Stimulated activated CD8-positive, alpha-beta memory T cell treated with anti-CD3 and anti-CD28 coated beads, Interleukin-4, amount 100 ng/mL, for 48 hours (primary cell): ENCODE measurements around the gene CST4.
"Not testable (repeated sequence)": the region's sequence is repeated elsewhere in the genome, so short reads cannot be mapped to it uniquely, and the experiment has no call there.

Experiments
- DNase-seq: peaks from one replicate; pipeline ENCODE4 v3.0.0-alpha.2; 2020

The CST4 gene, protein sequence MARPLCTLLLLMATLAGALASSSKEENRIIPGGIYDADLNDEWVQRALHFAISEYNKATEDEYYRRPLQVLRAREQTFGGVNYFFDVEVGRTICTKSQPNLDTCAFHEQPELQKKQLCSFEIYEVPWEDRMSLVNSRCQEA

DNA sequence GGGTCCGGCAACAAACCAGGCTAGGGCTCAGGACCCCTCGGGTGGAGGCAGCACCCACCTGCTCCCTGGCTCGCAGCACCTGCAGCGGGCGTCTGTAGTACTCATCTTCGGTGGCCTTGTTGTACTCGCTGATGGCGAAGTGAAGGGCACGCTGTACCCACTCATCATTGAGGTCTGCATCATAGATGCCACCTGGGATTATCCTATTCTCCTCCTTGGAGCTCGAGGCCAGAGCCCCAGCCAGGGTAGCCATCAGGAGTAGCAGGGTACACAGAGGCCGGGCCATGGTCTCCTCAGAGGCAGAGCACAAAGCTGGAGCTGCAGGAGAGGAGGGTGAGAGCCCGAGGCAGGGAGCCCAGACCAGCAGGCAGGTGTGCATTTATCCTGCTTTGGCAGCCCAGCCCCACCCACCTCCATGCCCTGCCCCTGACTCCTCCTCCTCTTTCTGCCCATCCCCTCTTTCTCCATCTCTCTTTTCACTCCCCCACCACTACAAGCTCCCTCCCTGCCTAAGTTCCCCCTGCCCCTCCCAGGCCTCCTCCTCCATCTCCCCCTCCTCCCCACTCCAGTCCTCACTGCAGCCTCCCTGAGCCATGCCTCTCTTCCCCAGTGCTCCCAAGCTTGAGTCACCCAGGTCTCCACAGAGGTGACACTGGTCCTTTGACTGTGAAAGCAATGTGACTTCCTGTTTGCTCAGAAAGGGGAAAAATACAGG is at the start of gene CST4:
CST4 (minus strand) TSS at position 355 of the 715 bp plus-strand sequence; CDS start at position 286, 69 bp downstream.
- DNase-seq: not testable (repeated sequence)

DNA sequence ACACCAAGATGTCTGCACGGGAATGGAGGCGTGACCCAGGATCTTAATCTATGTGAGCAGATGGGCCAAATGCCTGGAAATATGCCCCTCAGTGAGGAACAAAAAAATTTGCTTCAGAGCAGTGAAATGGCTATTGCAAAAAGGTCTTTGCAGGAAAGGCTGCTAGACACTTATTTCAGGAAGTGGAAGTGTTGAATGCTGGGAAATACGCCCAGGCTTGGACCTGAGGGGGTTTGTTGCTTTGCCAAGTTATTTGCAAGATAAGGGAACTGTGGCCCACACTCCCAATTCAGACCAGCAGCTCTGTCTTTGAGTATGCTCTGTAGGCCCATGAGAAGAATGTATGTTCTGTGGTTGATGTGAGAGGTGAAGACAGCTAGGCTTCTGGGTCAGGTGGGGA is 46.6 kb upstream of the CST4 start:
- DNase-seq: not testable (repeated sequence)

DNA sequence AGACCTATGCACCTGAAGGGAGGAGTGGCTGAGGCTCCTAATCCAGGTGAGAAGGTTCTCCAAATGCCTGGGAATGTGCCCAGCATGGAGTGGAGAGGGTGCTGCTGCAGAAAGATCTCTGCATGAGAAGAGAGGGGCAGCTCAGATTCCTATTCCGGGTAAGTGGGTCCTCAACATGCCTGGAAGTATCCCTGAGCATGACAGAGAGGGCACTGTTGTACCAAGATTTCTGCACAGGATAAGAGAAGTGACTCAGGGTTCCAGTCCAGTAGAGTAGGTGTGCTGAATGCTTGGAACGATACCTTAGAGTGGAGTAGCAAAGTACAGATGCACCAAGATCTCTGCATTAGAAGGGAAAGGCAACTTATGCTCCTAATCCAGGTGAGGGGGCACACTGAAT is 46.1 kb upstream of the CST4 start:
- DNase-seq: not testable (repeated sequence)

DNA sequence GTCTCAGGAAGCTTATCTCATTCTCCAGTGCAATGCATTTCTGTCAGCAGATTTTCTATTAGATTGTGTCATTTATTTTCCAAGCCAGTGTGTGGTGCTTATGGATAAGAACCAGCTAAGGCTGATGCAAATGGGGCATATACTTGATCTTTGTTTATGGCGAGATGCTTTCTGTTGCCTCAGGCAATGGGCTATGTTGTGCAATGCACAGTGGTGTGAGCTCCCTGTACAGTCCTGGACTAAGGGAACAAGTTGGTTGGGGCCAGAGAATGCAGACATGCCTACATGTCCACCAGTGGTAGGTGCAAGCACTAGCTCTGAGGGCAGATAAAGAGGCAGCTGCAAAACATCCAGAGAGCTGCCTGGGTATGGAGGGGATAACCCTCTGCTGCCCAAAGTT is 45.6 kb upstream of the CST4 start:
- DNase-seq: not testable (repeated sequence)

DNA sequence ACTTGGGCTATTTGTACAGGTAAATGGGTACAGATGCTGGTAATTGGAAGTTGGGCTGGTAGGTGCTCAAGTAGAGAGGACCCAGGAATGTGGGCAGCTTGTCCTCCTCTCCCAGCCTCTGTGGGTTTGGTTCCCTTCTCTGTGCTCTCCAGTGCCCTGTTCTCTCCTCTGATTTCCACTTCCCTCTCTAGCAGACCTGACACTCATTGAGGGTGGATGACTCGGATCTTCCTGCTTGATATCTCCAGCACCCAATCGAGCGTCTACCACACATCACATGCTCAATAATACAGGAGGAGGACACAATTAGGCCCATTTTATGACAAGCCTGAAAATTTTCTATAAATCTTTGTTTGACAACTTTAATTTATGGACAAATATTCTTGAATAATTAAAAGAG is 38.2 kb upstream of the CST4 start:
- no peak for DNase-seq

DNA sequence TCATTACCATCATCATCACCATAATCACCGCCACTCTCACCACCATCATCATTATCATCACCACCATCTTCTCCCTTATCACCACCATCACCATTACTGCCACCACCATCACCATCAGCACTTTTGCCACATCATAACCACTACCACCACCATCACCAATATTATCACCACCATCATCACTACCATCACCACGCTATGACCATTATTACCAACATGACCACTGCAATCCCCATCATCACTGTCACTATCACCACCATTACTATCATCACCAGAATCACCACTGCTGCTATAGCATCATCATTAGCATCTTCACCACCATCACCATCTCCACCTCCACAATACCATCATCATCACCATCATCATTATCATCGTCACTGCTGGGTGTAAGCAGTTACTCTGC is 36.3 kb upstream of the CST4 start:
- DNase-seq: no peak

DNA sequence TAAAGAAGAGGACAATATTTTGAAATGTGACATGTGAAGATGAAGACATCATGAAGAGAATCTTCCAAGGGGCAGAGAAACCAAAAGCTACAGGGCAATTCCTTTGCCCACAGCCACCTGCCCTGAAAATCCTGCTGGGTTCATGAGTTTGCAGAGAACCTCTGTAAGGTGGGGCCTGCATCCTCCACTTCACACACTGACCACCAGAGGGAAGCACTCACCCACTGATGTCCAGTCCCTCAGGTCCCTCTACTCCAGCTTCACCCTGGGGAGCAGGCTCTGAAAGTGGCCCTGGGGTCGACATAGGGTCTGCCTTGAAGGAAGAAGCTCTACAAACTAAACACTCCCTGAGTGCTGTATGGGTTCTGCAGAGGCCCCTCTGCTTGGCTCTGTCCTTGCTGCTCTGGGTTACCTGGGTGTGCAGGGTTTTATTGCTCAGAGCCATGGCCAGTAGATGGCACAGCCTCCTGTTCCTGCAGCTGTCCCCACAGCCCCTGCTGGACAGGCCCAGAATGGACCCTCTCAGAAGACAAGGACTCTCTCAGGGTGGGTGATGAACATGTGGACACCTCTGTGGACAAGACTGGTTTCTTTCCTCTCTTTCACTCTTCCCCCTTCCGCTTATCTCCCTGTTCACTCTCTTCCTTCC is 34.9 kb upstream of the CST4 start:
- peak; percentile 48 for DNase-seq

DNA sequence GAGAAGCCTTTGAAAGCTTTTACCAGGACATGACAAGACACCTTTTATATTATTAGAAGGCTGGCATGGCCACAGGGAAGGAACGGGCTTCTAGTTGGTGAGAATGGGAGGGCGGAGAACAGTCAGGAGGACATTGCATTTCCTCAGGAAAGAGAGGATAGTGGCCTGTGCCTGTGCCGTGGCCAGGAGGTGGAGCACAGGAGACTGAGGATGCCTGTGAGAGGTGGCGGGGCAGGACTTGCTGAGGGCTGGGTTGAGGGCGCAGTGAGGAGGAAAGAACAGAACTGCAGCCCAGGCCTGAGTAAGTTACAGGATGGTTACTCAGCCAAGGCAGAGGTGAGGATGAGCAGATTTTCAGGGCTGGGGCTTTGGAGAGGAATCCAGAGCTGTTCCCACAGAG is 34.0 kb upstream of the CST4 start:
- DNase-seq: not testable (repeated sequence)

DNA sequence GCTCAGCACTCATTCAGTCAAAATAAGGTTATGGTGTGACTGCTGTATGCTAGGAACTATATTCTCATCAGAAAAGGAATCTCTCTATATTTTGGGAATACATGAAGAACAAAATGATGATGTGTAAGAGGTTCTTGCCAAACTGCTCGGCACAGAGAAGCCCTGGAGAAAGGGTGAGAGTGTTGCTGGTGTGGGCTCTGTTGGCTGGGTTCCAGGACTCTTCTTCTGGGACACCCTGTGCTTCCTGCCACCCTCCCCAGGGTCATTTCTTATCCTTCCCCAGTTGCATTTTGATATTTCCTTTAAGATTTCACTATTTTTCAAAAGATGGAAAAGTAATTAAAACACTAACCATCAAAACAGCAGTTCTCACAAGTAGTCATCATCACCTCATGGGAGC is 33.1 kb upstream of the CST4 start:
- no peak for DNase-seq

DNA sequence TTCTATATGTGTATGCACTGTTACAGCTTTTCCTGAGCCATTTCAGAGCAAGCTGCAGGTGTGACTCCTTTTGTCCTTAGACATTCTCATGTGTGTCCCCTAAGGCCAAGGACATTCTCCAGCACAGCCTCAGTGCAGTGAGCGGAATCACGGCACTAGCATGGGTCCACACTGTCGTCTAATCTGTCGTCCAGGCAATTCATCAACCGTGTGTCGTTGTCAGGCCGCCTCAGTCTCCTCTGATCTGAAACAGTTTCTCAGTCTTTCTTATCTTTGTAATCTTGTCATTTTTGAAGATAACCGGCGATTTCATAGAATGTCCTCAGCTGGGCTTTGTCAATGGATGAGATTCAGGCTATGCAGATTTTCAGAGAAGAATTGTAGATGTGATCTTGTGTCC is 30.5 kb upstream of the CST4 start:
- not testable (repeated sequence) for DNase-seq

DNA sequence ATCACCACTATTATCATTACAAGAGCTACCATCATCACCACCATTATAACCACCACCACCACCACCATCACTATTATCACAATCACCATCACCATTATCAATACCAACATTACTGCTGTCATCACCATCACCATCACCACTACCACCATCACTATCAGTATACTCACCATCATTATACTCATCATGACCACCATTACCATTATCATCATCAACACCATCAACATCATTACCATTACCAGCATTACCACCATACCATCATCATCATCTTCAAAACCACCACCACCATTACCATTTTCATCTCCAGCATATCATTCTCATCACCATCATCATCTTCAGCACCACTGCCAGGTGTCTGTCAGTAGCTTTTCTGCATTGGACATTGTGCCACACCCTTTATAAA is 22.9 kb upstream of the CST4 start:
- not testable (repeated sequence) for DNase-seq

DNA sequence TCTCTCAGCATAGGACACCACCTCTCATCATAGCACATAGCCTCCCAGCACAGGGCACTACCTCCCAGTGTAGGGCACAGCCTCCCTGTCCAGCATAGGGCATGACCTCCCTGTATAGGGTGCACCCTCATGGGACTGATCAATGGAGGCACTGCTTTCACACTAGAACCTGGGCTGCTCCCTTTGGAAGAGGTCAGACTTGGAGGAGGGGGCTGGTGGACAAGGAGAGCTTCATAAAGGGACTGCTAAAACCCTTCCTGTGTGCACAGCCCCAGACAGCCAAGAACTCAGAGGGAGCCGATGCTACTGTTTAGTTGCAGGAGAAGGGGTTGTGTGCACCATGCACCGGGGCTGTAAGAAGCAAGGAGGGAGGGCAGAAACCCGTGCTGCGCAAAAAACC is 21.9 kb upstream of the CST4 start:
- no peak for DNase-seq

DNA sequence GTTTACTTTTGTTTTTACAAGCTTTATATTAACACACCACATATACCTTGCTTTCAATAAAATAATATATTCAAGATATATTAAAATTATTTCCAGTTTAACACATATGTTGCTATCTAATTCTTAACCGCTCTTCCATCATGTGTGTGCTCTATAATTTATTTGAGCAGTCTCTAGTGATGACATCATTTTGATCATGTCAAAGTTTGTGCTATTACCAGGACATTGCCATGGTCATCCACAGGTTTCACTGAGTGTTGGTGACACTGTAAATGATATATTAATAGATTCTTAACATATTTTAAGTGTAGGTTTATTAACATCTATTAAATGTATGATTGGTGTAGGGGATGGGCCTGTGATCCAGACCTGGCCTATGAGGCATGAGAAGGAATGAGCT is 17.1 kb upstream of the CST4 start:
- no peak for DNase-seq

DNA sequence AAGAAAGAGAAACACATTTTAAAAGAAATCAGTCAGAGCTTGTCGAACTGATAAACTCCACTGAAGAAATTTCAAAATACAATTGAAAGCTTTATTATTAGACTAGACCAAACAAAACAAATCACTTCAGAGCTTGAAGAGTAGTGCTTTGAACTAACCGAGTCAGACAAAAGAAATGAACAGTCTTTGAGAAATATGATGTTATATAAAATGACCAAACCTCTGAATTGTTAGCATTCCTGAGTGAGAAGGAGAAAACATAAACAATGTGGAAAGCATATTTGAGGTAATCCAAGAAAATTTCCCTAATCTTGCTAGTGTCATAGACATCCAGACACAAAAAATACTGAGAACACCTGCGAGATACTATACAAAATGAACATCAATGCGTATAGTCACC is 13.2 kb upstream of the CST4 start:
- no peak for DNase-seq

DNA sequence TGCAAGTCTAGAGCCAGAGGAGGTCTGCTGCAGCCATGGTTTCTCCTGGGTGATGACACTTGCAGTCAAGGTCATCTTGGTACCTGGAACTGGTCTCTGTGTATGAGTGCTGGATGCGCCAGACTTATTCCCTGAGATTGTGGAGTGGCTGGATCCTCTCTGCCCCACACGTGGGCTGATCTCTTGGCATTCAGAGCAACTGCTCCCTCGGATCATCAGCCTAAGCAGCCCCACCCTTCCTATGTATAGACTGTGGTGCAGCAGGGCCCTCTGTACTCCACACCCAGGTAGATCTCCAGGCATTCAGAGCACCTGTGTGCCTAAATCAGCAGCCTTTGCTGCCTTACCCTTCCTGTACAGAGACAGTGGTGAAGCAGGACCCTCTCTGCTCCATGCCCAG is 12.1 kb upstream of the CST4 start:
- no peak for DNase-seq

DNA sequence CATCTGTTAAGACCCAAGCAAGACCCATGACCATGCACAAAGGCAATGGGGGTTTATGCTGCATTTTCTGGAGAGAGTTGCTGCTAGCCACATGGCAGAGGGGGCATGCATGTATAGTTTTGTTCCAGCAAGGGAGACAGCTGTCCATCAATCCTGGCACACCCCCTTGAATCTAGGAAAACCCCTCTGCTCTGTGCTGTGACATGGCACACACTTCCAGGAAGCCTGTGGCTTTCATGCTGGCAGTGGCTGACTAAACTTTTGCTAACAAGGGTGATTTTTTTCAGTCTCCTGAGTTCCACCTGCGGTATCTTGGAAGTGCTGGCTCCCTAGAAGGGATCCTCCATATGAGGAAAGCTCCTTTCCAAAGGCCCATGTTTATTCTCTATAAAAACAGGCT is 9.1 kb upstream of the CST4 start:
- no peak for DNase-seq

DNA sequence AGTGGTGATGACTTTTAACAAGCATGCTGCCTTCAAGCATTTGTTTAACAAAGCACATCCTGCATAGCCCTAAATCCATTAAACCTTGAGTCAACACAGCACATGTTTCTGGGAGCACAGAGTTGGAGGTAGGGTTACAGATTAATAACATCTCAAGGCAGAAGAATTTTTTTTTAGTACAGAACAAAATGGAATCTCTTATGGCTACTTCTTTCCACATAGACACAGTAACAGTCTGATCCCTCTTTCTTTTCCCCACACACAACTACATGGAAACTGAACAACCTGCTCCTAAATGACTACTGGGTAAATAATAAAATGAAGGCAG is 6.2 kb upstream of the CST4 start:
- not testable (repeated sequence) for DNase-seq

DNA sequence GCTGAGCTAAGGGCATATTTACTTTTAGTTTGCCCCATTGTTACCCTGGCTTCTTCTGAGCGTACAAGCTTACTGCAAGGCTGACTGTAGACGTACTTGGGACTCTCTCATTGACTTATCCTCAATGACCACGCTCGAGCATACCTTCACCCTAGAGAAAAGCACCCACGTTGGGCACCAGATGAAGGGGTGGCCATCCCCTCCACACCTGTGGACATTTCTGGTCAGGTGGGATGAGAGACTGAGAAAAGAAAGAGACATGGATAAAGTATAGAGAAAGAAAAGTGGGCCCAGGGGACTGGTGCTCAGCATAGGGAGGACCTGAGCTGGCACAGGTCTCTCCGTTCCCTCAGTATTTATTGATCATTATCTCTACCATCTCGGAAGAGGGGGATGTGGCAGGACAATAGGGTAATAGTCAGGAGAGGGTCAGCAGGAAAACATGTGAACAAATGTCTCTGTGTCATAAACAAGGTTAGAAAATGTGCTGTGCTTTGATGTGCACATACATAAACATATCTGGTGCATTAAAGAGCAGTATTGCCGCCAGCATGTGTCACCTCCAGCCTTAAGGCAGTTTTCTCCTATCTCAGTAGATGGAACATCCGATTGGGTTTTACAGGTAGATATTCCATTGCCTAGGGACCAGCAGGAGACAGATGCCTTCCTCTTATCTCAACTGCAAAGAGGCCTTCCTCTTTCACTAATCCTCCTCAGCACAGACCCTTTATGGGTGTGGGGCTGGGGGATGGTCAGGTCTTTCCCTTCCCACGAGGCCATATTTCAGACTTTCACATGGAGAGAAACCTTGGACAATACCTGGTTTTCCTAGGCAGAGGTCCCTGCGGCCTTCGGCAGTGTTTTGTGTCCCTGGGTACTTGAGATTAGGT is 5.6 kb upstream of the CST4 start:
- DNase-seq: not testable (repeated sequence)

DNA sequence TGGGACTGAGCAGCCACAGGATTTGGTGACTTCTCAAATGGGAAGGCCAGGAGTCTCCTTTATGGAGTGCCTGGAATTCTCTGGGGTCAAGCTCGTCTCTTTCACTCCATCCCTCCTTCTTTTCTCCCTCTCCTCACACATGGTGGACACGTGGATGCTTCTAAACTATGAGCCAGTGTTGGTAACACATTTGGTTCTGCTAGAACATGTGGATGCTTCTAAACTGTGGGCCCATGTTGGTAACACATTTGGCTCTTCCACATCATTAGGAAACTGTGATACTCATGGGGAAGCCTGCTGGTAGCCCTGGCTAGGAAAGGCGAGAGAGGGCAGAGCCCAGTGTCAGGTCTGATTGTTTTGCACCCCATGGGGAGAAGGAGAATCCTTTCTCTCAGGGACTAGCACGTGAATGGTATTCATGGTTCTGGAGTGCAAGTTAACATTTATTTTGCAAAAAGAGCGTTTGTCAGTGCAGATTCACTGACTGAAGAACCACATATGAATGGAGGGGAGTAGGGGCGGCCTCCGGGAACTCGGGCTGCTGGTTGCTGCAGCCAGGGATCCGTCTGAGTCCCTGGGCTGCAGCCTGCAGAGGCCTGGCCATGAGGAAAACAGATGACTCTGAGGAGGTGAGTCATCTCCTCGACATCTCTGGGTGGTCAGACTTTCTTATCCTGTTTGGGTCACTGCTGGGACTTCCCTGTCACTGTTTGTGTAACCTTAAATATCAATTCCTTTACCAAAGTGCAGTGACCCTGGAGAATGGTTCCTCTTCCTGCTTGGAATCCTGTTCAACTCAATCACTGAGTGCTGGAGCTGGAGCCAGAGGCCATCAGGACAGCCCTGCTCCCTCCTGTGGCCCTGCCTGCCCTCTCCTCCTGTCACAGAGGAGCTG is 4.1 kb upstream of the CST4 start:
- DNase-seq: not testable (repeated sequence)

DNA sequence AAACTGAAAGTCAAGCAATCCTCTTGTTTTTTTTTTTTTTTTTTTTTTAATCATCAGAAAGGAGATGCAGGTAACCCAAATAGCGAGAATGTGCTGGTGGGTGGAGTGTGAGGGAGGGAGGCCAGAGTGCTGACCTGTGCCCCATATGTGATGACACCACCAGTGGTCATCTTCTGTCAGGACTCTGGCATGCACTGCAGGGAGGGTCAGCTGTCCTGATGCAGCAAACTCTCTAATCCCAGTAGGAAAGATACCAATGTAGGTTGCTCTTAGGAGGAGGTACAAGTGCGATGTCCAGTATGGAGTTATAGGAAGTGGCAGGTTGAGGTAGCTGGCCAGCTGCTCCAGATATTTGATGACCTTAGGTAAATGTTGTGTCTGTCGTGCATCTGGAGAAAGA is 2.8 kb upstream of the CST4 start:
- DNase-seq: no peak

DNA sequence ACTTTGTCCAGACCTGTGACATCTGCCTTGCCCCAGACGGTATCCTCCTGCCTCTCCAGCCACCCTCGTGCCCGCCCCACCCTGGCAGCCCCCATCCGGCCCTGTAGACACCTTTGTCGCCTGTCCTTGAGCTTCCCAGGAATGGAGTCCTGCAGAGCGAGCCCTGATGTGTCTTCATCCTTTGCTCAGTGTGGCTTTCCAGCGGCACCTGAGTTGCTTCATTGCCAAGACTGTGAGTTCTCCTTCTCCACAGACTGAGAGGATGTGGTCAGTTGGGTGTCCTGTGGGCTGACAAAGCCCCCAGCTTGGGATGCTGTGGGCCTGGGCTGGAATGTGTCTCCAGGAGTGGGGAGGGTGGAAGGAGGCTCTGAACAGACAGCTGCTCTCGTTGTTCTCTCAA is 1.7 kb upstream of the CST4 start:
- no peak for DNase-seq

DNA sequence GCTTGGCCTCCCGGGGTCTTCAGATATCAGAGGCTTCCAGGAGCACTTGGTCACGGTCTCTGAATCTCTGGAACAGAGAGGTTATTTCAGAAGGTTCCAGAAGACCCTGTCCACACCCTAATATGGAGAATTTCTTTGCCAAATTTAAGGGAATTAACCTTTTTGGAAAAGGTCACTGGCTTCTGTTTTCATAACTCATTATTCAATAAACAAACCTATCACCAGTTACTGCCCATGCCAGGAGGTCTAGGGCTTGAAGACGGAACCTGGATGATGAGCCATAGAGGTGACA is 507 bp upstream of the CST4 start:
- no peak for DNase-seq

DNA sequence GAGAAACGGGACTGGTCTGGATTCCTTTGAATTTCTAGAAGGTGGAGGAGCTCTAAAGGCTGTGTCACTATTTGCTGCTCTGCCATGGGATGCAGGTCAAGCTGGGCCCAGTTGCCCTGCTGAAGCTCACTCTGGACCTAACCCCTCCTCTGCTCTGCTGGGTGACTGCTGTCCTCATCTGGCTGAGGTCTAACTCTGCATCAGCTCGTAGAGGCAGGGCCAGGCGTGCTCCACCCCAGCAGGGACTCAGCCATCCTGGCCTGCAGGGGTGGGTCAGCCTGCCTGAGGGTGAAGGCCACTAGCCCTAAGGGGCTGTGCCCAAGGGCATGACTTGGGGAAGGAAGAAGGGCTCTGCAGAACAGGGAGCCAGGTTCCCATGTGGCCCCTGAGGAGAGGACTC is 852 bp downstream of the CST4 start:
- no peak for DNase-seq
